GM19239 (cell line): Measurements from ENCODE around the gene KARS1.
"Not testable (repeated sequence)": the region's sequence is repeated elsewhere in the genome, so short reads cannot be mapped to it uniquely, and the experiment has no call there.

Source experiments
- DNase-seq: peaks from one replicate; pipeline ENCODE4 v3.0.0; 2011; ENCODE audit warnings: low spot score; ENCODE audit not compliant: insufficient read length
- FAIRE-seq: peaks from 2 replicates; lab custom pipeline; 2011; peaks lifted over from hg19 to GRCh38; lab: Jason Lieb, UNC

Gene KARS1

GRCh38 chr16:75627851-75628250 is 19.6 kb downstream of the KARS1 start:
- no peak for DNase-seq
- FAIRE-seq, result no peak

GRCh38 chr16:75626806-75627205 is 20.7 kb downstream of the KARS1 start:
- FAIRE-seq (no peak), DNase-seq (no peak)

- no peak for FAIRE-seq
- no peak for DNase-seq
These were observed 22.5 kb downstream of the KARS1 start for GRCh38 chr16:75624921-75625334.

- DNase-seq (peak; percentile 89), FAIRE-seq (peak; percentile 86)
These were observed 24.5 kb downstream of the KARS1 start, which contains the start of gene ADAT1 for GRCh38 chr16:75622761-75623605. ADAT1 (minus strand) TSS chr16:75623281; CDS start chr16:75620799, 2,482 bp downstream.

GRCh38 chr16:75621170-75621477 is 26.3 kb downstream of the KARS1 start:
- FAIRE-seq (no peak), DNase-seq (no peak)

GRCh38 chr16:75620326-75621169 is 26.9 kb downstream of the KARS1 start:
- no peak for DNase-seq
- FAIRE-seq, result no peak

GRCh38 chr16:75618780-75619179 is 28.7 kb downstream of the KARS1 start:
- FAIRE-seq (no peak), DNase-seq (no peak)

- DNase-seq (no peak), FAIRE-seq (no peak)
These were observed 30.3 kb downstream of the KARS1 start for GRCh38 chr16:75617121-75617520.

GRCh38 chr16:75616521-75617010 is 30.9 kb downstream of the KARS1 start:
- DNase-seq (no peak), FAIRE-seq (no peak)

GRCh38 chr16:75615619-75616018 is 31.8 kb downstream of the KARS1 start:
- DNase-seq, result no peak
- FAIRE-seq, result no peak

GRCh38 chr16:75614066-75614897 is 33.2 kb downstream of the KARS1 start:
- FAIRE-seq (no peak), DNase-seq (no peak)

- no peak for FAIRE-seq
These were observed 41.0 kb downstream of the KARS1 start for GRCh38 chr16:75606507-75606906.

GRCh38 chr16:75603241-75603640 is 44.2 kb downstream of the KARS1 start:
- no peak for DNase-seq

More at GRCh38 chr16:75606507-75606906, 41.0 kb downstream of the KARS1 start:
- no peak for DNase-seq

GRCh38 chr16:75599452-75600277 is 47.8 kb downstream of the KARS1 start:
- DNase-seq, result no peak
- FAIRE-seq, result no peak

More at GRCh38 chr16:75603241-75603640, 44.2 kb downstream of the KARS1 start:
- no peak for FAIRE-seq

- no peak for FAIRE-seq
These were observed 53.3 kb downstream of the KARS1 start for GRCh38 chr16:75593825-75594820.

GRCh38 chr16:75593308-75593707 is 54.2 kb downstream of the KARS1 start:
- DNase-seq (no peak), FAIRE-seq (no peak)

More at GRCh38 chr16:75593825-75594820, 53.3 kb downstream of the KARS1 start:
- no peak for DNase-seq

- FAIRE-seq, DNase-seq: not testable (repeated sequence)
These were observed 55.5 kb downstream of the KARS1 start for GRCh38 chr16:75591927-75592326.
